HepG2 (cell line): ENCODE measurements around the gene TDRD6. TPM values are rescaled to one million over a fixed set of nuclear protein-coding genes. Genes with fewer than 3 reads are reported as not detected.

Source experiments
- ATAC-seq: fragments of 200-7000 bp; cut with Tn5 transposase; 3 replicates; pipeline ENCODE4 v1.9.1; 2020; ENCODE audit warnings: mild to moderate bottlenecking, moderate library complexity
- BruUV-seq: library from RNA; stranded (reverse); fragments of 400-500 nt; replicated peaks from 2 replicates; lab custom pipeline; 2021; lab: Mats Ljungman, UMichigan
- CTCF ChIA-PET: fragments of 300-600 bp; formaldehyde crosslinking; extraction: SDS; loops from one replicate; lab custom pipeline; 2021; ENCODE audit warnings: low total read pairs, inconsistent platforms, low intra/inter-chr PET ratio; lab: Yijun Ruan, JAX
- POLR2A ChIA-PET: fragments of 350-600 bp; sonication (Branson Sonifier 250); formaldehyde crosslinking; loops from one replicate; lab custom pipeline; 2020; ENCODE audit warnings: antibody characterized with exemption, inconsistent platforms; lab: Yijun Ruan, JAX
- DNase-seq: peaks from one replicate; pipeline ENCODE4 v3.0.0-alpha.2; 2015; ENCODE audit warnings: low spot score
- FAIRE-seq: peaks from 3 replicates; lab custom pipeline; 2011; peaks lifted over from hg19 to GRCh38; lab: Jason Lieb, UNC
- H2AFZ ChIP-seq: one replicate; pipeline ENCODE4 v1.6.1; 2011; ENCODE audit warnings: low read length, inconsistent platforms
- H3K27ac ChIP-seq: fragments of 300-600 bp; 3 replicates; pipeline ENCODE4 v1.8.0; 2011; ENCODE audit warnings: mixed run types, mild to moderate bottlenecking, mixed read lengths, low read length, inconsistent platforms; ENCODE audit not compliant: insufficient read depth; ENCODE audit errors: extremely low read length
- H3K27me3 ChIP-seq, 2 experiments: fragments of 200-600 bp in 1 of 2; 2 replicates in 1 of 2; 3 replicates in 1 of 2; pipeline versions ENCODE4 v1.6.0 to v1.8.0; 2011; ENCODE audit warnings: low read length in 2 of 2, mild to moderate bottlenecking in 2 of 2, moderate library complexity in 2 of 2, inconsistent platforms in 1 of 2; ENCODE audit not compliant: insufficient read depth in 2 of 2, control insufficient read depth in 1 of 2
- H3K36me3 ChIP-seq, 2 experiments: fragments of 200-600 bp in 1 of 2; replicated peaks in 1 of 2; 2 replicates in 1 of 2; 3 replicates in 1 of 2; pipeline versions ENCODE4 v1.5.1 to v1.8.0; 2011; ENCODE audit warnings: low read length in 2 of 2, inconsistent platforms in 1 of 2; ENCODE audit not compliant: insufficient read depth in 2 of 2, control insufficient read depth in 1 of 2
- H3K4me1 ChIP-seq: 2 replicates; pipeline ENCODE4 v1.5.1; 2012; ENCODE audit warnings: low read length, inconsistent platforms; ENCODE audit not compliant: insufficient read depth
- H3K4me2 ChIP-seq: 2 replicates; pipeline ENCODE4 v1.6.0; 2011; ENCODE audit warnings: low read depth, low read length, inconsistent platforms
- H3K4me3 ChIP-seq, 3 experiments: fragments of 200-600 bp in 1 of 3; sonication (generic), shearing (Covaris generic) in 1 of 3; replicated peaks in 1 of 3; 2 replicates each; pipeline ENCODE4 v1.5.1; 2011 to 2016; ENCODE audit warnings: low read length in 3 of 3, inconsistent platforms in 2 of 3, low read depth in 2 of 3, mild to moderate bottlenecking in 2 of 3, control low read depth in 1 of 3, mixed read lengths in 1 of 3; ENCODE audit not compliant: insufficient read depth in 1 of 3
- H3K79me2 ChIP-seq: one replicate; pipeline ENCODE4 v1.6.1; 2011; ENCODE audit warnings: low read length, inconsistent platforms; ENCODE audit not compliant: insufficient read depth
- H3K9ac ChIP-seq: 2 replicates; pipeline ENCODE4 v1.6.0; 2011; ENCODE audit warnings: mild to moderate bottlenecking, low read depth, low read length, inconsistent platforms; ENCODE audit not compliant: insufficient read depth
- H3K9me3 ChIP-seq: 2 replicates; pipeline ENCODE4 v1.5.1; 2012; ENCODE audit warnings: mild to moderate bottlenecking, low read length
- H4K20me1 ChIP-seq: 2 replicates; pipeline ENCODE4 v1.6.0; 2011; ENCODE audit warnings: inconsistent platforms, mild to moderate bottlenecking, low read length, moderate library complexity; ENCODE audit not compliant: insufficient read depth
- E2F2 ChIP-seq: sonication (generic); formaldehyde crosslinking; IDR thresholded peaks from 2 replicates; pipeline ENCODE4 v1.4.0; 2020; ENCODE audit warnings: missing genetic modification reagents, borderline replicate concordance
- ELF4 ChIP-seq: sonication (generic); formaldehyde crosslinking; IDR thresholded peaks from 2 replicates; pipeline ENCODE4 v1.5.0; 2020; ENCODE audit warnings: missing genetic modification reagents, mild to moderate bottlenecking, moderate library complexity, borderline replicate concordance
- KLF12 ChIP-seq: sonication (generic); formaldehyde crosslinking; IDR thresholded peaks from 2 replicates; pipeline ENCODE4 v1.4.0; 2020; ENCODE audit warnings: missing genetic modification reagents, borderline replicate concordance
- NCOR1 ChIP-seq: fragments of 200-600 bp; sonication (generic); IDR thresholded peaks from 2 replicates; pipeline ENCODE4 v1.7.0; 2017; ENCODE audit warnings: antibody characterized with exemption, low read length, borderline replicate concordance
- PAX8 ChIP-seq: sonication (generic); formaldehyde crosslinking; IDR thresholded peaks from 2 replicates; pipeline ENCODE4 v1.8.0; 2022; ENCODE audit warnings: mild to moderate bottlenecking, missing genetic modification reagents, borderline replicate concordance
- PRPF4 ChIP-seq: fragments of 200-400 bp; formaldehyde crosslinking; IDR thresholded peaks from 2 replicates; pipeline ENCODE4 v1.6.1; 2016; ENCODE audit warnings: low read length, low read depth; ENCODE audit not compliant: poor library complexity, severe bottlenecking
- RBM22 ChIP-seq: fragments of 200-400 bp; formaldehyde crosslinking; optimal IDR thresholded peaks from 2 replicates; pipeline ENCODE3; 2017; ENCODE audit warnings: mild to moderate bottlenecking, low read length, moderate library complexity
- RELA ChIP-seq: sonication (generic); formaldehyde crosslinking; IDR thresholded peaks from 2 replicates; pipeline ENCODE4 v1.4.0; 2020; ENCODE audit warnings: missing genetic modification reagents
- SRSF4 ChIP-seq: fragments of 200-400 bp; formaldehyde crosslinking; IDR thresholded peaks from one replicate; pipeline ENCODE4 v1.6.1; 2018; ENCODE audit warnings: mild to moderate bottlenecking, low read depth, low read length, moderate library complexity; ENCODE audit not compliant: poor library complexity, severe bottlenecking
- TCF12 ChIP-seq, 2 experiments: fragments of 450-650 bp in 1 of 2; sonication (generic) in 1 of 2; formaldehyde crosslinking in 1 of 2; IDR thresholded peaks; 2 replicates each; pipeline versions ENCODE4 v1.6.1 to v1.8.0; 2017 to 2022; ENCODE audit warnings: antibody characterized with exemption in 1 of 2, mild to moderate bottlenecking in 1 of 2, missing genetic modification reagents in 1 of 2, moderate library complexity in 1 of 2
- TCF7L2 ChIP-seq: IDR thresholded peaks from 2 replicates; pipeline ENCODE4 v1.6.1; 2011; ENCODE audit warnings: mild to moderate bottlenecking, low read depth, low read length, moderate library complexity
- ZFP82 ChIP-seq: sonication (generic); formaldehyde crosslinking; IDR thresholded peaks from 2 replicates; pipeline ENCODE4 v1.5.1; 2020; ENCODE audit warnings: mild to moderate bottlenecking, missing genetic modification reagents, borderline replicate concordance
- ZFYVE20 ChIP-seq: sonication (generic); formaldehyde crosslinking; IDR thresholded peaks from 2 replicates; pipeline ENCODE4 v1.8.0; 2023; ENCODE audit warnings: low read depth, mild to moderate bottlenecking, moderate library complexity, missing genetic modification reagents, borderline replicate concordance
- ZNF24 ChIP-seq: fragments of 450-650 bp; IDR thresholded peaks from 2 replicates; pipeline ENCODE4 v1.6.1; 2017; ENCODE audit warnings: antibody characterized with exemption, mild to moderate bottlenecking
- ZNF484 ChIP-seq: sonication (generic); formaldehyde crosslinking; IDR thresholded peaks from 2 replicates; pipeline ENCODE4 v1.5.1; 2020; ENCODE audit warnings: mild to moderate bottlenecking, low read depth, missing genetic modification reagents, borderline replicate concordance
- ZNF589 ChIP-seq: sonication (generic); formaldehyde crosslinking; conservative IDR thresholded peaks from 2 replicates; pipeline ENCODE4 v1.8.0; 2022; ENCODE audit warnings: mild to moderate bottlenecking, moderate library complexity, missing genetic modification reagents
- WGBS: methylation state at CpG from one replicate; pipeline ENCODE4 v1.1.6; 2017; ENCODE audit warnings: low lambda C conversion rate; 5-methylcytosine and 5-hydroxymethylcytosine counted together
- in situ Hi-C: cut with HindIII; loops from 2 replicates; pipeline ENCODE4 v1.10.0; 2017; ENCODE audit warnings: low pct_unique_long_range_greater_than_20kb; ENCODE audit not compliant: extremely low pct_ligation_motif_present
- intact Hi-C: fragments of 100-400 bp; cut with micrococcal nuclease; formaldehyde crosslinking; loops from one replicate; pipeline ENCODE4 v1.10.0; 2022; ENCODE audit not compliant: unreplicated experiment
- polyA plus RNA-seq, 8 experiments: library from polyadenylated mRNA; depleted of rRNA in 3 of 8; stranded (reverse) in 7 of 8; unstranded in 1 of 8; fragments of >200 nt; fragmentation: Illumina TruSeq in 4 of 8; extraction: Trizol in 4 of 8; gene quantifications; 2 replicates each; pipeline versions ENCODE4 v1.2.1 to v1.2.3, GENCODE V29; 2011 to 2016; ENCODE audit warnings: low read depth in 4 of 8, missing spikeins in 1 of 8, mixed read lengths in 1 of 8; ENCODE audit not compliant: insufficient read depth in 1 of 8
- total RNA-seq, 5 experiments: library from RNA; depleted of rRNA; stranded (reverse); fragments of >200 nt; fragmentation: Illumina TruSeq; extraction: Trizol; gene quantifications; 2 replicates each; pipeline ENCODE4 v1.2.3, GENCODE V29; 2016; ENCODE audit warnings: low read depth in 1 of 5
- TF ChIP-seq, protein P1 (sequence below): sonication (generic); formaldehyde crosslinking; IDR thresholded peaks from 2 replicates; pipeline ENCODE4 v1.4.0; 2020; ENCODE audit warnings: mild to moderate bottlenecking, missing genetic modification reagents

TDRD6 gene
- total and polyA plus RNA-seq, 2 of the 13 experiments (the other 11 are each of a cell fraction or from before 2014, with no cell fraction given), result not detected

DNA sequence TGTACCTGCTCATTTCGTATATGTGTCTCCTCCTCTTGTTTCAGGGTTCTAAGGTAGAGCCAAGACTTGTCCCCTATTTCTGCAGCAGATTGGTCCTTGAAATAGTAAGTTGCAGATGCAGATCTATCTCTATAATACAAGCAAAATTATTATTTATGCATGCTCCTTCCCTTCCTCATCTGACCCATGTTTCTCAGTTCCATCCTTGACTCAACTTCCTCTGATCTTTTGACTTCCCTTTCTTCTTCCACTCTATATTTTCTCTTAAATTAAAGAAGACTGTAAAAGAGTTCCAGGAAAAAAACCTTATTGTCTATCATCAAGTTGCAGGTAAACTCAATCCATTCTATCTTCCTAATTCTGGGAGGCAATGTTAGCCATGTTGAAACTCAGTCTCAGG, 23.8 kb downstream of the TDRD6 start:
- Histone ChIP-seq H3K9ac (no peak overlapping the region), H3K27me3 (no peaks in the 10 kb centered on the region), H4K20me1 (no peaks in the 10 kb centered on the region), H3K4me2 (no peak overlapping the region), H3K4me1 (no peaks in the 10 kb centered on the region), H3K9me3 (no peaks in the 10 kb centered on the region), H3K36me3 (no peaks in the 10 kb centered on the region), H3K27ac (no peak overlapping the region), H2AFZ (no peak overlapping the region), H3K4me3 (no peak overlapping the region), H3K79me2 (no peaks in the 10 kb centered on the region)
- ATAC-seq, result no peak
- 0% methylated on average over 1 of the region's 1 CpG for WGBS
- POLR2A ChIA-PET, result no interaction called here
- CTCF ChIA-PET, result no interaction called here
- FAIRE-seq, result no peak
- no TSS peak for BruUV-seq
- TF ChIP-seq ELF4 (CRISPR knock-in tag) (no peak), ZNF589 (CRISPR knock-in tag) (no peak), RELA (CRISPR knock-in tag) (no peak), PRPF4 (no peak), PAX8 (CRISPR knock-in tag) (no peak), ZNF484 (CRISPR knock-in tag) (no peak), ZFYVE20 (no peak)
- intact Hi-C loops, result no loop called here
- in situ Hi-C loops, result no loop called here
- DNase-seq, result no peak

DNA sequence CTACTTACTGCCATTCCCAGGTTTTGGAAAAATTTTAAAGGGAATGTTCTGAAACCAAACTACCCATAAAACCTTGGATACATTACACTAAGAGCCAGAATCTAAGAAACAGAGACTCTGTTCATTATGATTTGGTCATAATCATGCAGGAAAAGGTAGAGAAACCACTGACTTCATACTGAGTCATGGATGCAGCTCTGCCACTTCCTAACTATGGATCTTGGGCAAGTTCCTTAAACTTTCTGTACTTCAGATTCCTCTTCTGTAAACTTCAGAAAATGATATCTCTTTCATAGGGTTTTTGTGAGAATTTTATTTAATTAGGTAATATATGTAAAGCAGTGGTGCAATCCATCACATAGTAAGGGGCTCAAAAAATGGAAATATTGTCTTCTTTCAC, 27.5 kb downstream of the TDRD6 start:
- ChIA-PET CTCF (no interaction called here), POLR2A (no interaction called here)
- Histone ChIP-seq H3K27ac (no peak overlapping the region), H2AFZ (no peak overlapping the region), H3K27me3 (no peaks in the 10 kb centered on the region), H3K79me2 (no peaks in the 10 kb centered on the region), H3K36me3 (no peaks in the 10 kb centered on the region), H3K4me2 (no peak overlapping the region), H3K9me3 (no peaks in the 10 kb centered on the region), H3K4me3 (no peak overlapping the region), H3K4me1 (no peaks in the 10 kb centered on the region), H4K20me1 (no peaks in the 10 kb centered on the region), H3K9ac (no peak overlapping the region)
- ATAC-seq, result no peak
- BruUV-seq, result no TSS peak
- in situ Hi-C loops (no loop called here), intact Hi-C loops (no loop called here)
- no peak for DNase-seq
- no peak for FAIRE-seq
- TF ChIP-seq, protein P1, sequence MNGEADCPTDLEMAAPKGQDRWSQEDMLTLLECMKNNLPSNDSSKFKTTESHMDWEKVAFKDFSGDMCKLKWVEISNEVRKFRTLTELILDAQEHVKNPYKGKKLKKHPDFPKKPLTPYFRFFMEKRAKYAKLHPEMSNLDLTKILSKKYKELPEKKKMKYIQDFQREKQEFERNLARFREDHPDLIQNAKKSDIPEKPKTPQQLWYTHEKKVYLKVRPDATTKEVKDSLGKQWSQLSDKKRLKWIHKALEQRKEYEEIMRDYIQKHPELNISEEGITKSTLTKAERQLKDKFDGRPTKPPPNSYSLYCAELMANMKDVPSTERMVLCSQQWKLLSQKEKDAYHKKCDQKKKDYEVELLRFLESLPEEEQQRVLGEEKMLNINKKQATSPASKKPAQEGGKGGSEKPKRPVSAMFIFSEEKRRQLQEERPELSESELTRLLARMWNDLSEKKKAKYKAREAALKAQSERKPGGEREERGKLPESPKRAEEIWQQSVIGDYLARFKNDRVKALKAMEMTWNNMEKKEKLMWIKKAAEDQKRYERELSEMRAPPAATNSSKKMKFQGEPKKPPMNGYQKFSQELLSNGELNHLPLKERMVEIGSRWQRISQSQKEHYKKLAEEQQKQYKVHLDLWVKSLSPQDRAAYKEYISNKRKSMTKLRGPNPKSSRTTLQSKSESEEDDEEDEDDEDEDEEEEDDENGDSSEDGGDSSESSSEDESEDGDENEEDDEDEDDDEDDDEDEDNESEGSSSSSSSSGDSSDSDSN (CRISPR knock-in tag), result no peak
- TF ChIP-seq ZFP82 (CRISPR knock-in tag) (no peak), NCOR1 (no peak), RBM22 (no peak), KLF12 (no peak), E2F2 (no peak), ZNF24 (no peak), TCF12 (IDR thresholded peaks at IDR 0.05) (no peak), TCF12 (CRISPR knock-in tag; IDR thresholded peaks at IDR 0.05) (no peak), TCF7L2 (no peak), SRSF4 (no peak)
